Ramos (cell line): ENCODE results near the gene SORCS2.

Experiments
- in situ Hi-C: fragments of 300-500 bp; cut with MboI; formaldehyde crosslinking; loops from one replicate; pipeline ENCODE4 v1.14.3; 2022; ENCODE audit warnings: low sequenced_read_pairs; ENCODE audit not compliant: unreplicated experiment

The SORCS2 gene

GRCh38 chr4:7609316-7609715 lies 417.0 kb downstream of the SORCS2 start:
- in situ Hi-C loops: no loop called here

- in situ Hi-C loops: no loop called here
These were observed 417.8 kb downstream of the SORCS2 start for GRCh38 chr4:7610022-7610670.

GRCh38 chr4:7610841-7611240 lies 418.5 kb downstream of the SORCS2 start:
- in situ Hi-C loops: no loop called here

- in situ Hi-C loops: no loop called here
These were observed 420.1 kb downstream of the SORCS2 start for GRCh38 chr4:7612311-7612897.

GRCh38 chr4:7614350-7614949 lies 422.1 kb downstream of the SORCS2 start:
- in situ Hi-C loops: no loop called here

GRCh38 chr4:7616193-7616592 lies 423.9 kb downstream of the SORCS2 start:
- in situ Hi-C loops: no loop called here

GRCh38 chr4:7618361-7618760 lies 426.0 kb downstream of the SORCS2 start:
- in situ Hi-C loops: no loop called here

- in situ Hi-C loops: no loop called here
These were observed 427.9 kb downstream of the SORCS2 start for GRCh38 chr4:7620086-7620813.

- in situ Hi-C loops: no loop called here
These were observed 428.5 kb downstream of the SORCS2 start for GRCh38 chr4:7620814-7621176.

GRCh38 chr4:7621252-7622035 lies 429.1 kb downstream of the SORCS2 start:
- in situ Hi-C loops: no loop called here

- in situ Hi-C loops: no loop called here
These were observed 430.0 kb downstream of the SORCS2 start for GRCh38 chr4:7622371-7622770.

- in situ Hi-C loops: no loop called here
These were observed 431.1 kb downstream of the SORCS2 start for GRCh38 chr4:7623468-7623867.

- in situ Hi-C loops: no loop called here
These were observed 432.1 kb downstream of the SORCS2 start for GRCh38 chr4:7624396-7624980.

- in situ Hi-C loops: no loop called here
These were observed 432.7 kb downstream of the SORCS2 start for GRCh38 chr4:7625071-7625470.

- in situ Hi-C loops: no loop called here
These were observed 434.2 kb downstream of the SORCS2 start for GRCh38 chr4:7626531-7626930.

- in situ Hi-C loops: no loop called here
These were observed 435.2 kb downstream of the SORCS2 start for GRCh38 chr4:7627251-7628250.

GRCh38 chr4:7628432-7628831 lies 436.1 kb downstream of the SORCS2 start:
- in situ Hi-C loops: no loop called here

GRCh38 chr4:7629501-7630254 lies 437.3 kb downstream of the SORCS2 start:
- in situ Hi-C loops: no loop called here
